Pancreas (tissue), 10 donors: ENCODE data around the gene PAX5. TPM values are rescaled to one million over a fixed set of nuclear protein-coding genes. Genes with fewer than 3 reads are reported as not detected.
"Not testable (repeated sequence)": the region's sequence is repeated elsewhere in the genome, so short reads cannot be mapped to it uniquely, and the experiment has no call there.

Source experiments
- ATAC-seq, 4 donors: fragments of 200-7000 bp; cut with Tn5 transposase; one replicate each; pipeline versions ENCODE4 v1.8.0 to v1.9.1; 2020; ENCODE audit warnings: mild to moderate bottlenecking in 4 of 4, moderate library complexity in 4 of 4
- DNase-seq, 6 donors: peaks; one replicate each; pipeline ENCODE4 v3.0.0-alpha.2; 2020
- FAIRE-seq: peaks from 2 replicates; lab custom pipeline; 2012; peaks lifted over from hg19 to GRCh38; lab: Jason Lieb, UNC
- H3K27ac ChIP-seq, 4 donors: fragments of 200-600 bp; sonication (generic); 1 replicate in 3 of 4; 2 replicates in 1 of 4; pipeline versions ENCODE4 v1.5.0 to v1.8.0; 2020
- H3K27me3 ChIP-seq, 4 donors: fragments of 200-600 bp; one replicate each; pipeline ENCODE4 v1.8.0; 2021
- H3K36me3 ChIP-seq, 3 donors: fragments of 200-600 bp; sonication (generic) in 1 of 3; one replicate each; pipeline versions ENCODE4 v1.5.0 to v1.8.0; 2020 to 2021
- H3K4me1 ChIP-seq, 3 donors: fragments of 200-600 bp; one replicate each; pipeline ENCODE4 v1.8.0; 2021
- H3K4me3 ChIP-seq, 4 donors: fragments of 200-600 bp; sonication (generic) in 2 of 4; one replicate each; pipeline versions ENCODE4 v1.5.0 to v1.8.0; 2020 to 2021
- H3K9me3 ChIP-seq, 4 donors: fragments of 200-600 bp; one replicate each; pipeline ENCODE4 v1.8.0; 2021
- WGBS, 2 donors: extraction: QIAGEN DNeasy Blood & Tissue Kit; methylation state at CpG; one replicate each; pipeline ENCODE4 v1.1.7; 2013; 5-methylcytosine and 5-hydroxymethylcytosine counted together
- intact Hi-C, 3 donors: fragments of 100-400 bp; cut with DNase I; formaldehyde crosslinking; loops; one replicate each; pipeline versions ENCODE4 v1.11.1 to v1.14.2; 2022
- polyA plus RNA-seq, 2 donors: library from polyadenylated mRNA; stranded (reverse); fragments of 200-250 nt; gene quantifications; one replicate each; pipeline ENCODE4 v1.2.3, GENCODE V29; 2013
- total RNA-seq, 6 donors: library from RNA; stranded (reverse); fragmentation: NEBNext Ultra II Directional in 4 of 6; extraction: Animal tissue kit (Norgen Biotek cat#: 25700) in 4 of 6; gene quantifications; one replicate each; pipeline versions ENCODE4 v1.2.1 to v1.2.4, GENCODE V29; 2021 to 2023
- TF ChIP-seq, protein P1 (sequence below), 4 donors: fragments of 200-600 bp; sonication (generic) in 3 of 4; IDR thresholded peaks; one replicate each; pipeline versions ENCODE4 v1.5.0 to v1.8.0; 2021; ENCODE audit warnings: antibody characterized with exemption in 4 of 4
- donor health status: healthy with polysubstance abuse.
- donor health status: DM: no; HTN: no; CAD: no; lungs with moderate emphysema.
- donor health status: DM: no; HTN: no; CAD: no.
- donor health status: control.
- donor health status: control.
- donor health status: Bipolar disorder and iron deficiency.
- donor health status: DM: yes; HTN: yes; CAD: no.
- donor health status: DM: no; HTN: no; CAD: no.
- donor health status: DM: no; HTN: no; CAD: no.
- donor health status: DM: yes; HTN: yes; CAD: no.

Gene PAX5
- total and polyA plus RNA-seq, 8 donors: under 0.01 to 0.35 (median 0.28) TPM; not detected in 1

DNA sequence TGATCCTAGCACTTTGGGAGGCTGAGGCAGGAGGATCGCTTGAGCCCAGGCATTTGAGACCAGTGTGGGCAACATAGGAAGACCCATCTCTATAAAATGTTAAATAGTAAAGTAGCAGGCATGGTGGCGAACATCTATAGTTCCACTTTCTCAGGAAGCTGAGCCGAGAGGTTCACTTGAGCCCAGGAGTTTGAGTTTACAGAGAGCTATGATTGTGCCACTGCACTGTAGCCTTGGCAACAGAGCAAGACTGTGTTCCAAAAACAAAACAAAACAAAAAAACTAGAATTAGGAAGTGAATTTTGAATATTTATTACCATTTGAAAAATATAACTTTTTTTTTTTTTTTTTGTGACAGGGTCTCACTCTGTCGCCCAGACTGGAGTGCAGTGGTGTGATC lies 26.8 kb upstream of the PAX5 start:
- H3K4me1 ChIP-seq: no peaks in the 10 kb centered on the region
- TF ChIP-seq, protein P1, sequence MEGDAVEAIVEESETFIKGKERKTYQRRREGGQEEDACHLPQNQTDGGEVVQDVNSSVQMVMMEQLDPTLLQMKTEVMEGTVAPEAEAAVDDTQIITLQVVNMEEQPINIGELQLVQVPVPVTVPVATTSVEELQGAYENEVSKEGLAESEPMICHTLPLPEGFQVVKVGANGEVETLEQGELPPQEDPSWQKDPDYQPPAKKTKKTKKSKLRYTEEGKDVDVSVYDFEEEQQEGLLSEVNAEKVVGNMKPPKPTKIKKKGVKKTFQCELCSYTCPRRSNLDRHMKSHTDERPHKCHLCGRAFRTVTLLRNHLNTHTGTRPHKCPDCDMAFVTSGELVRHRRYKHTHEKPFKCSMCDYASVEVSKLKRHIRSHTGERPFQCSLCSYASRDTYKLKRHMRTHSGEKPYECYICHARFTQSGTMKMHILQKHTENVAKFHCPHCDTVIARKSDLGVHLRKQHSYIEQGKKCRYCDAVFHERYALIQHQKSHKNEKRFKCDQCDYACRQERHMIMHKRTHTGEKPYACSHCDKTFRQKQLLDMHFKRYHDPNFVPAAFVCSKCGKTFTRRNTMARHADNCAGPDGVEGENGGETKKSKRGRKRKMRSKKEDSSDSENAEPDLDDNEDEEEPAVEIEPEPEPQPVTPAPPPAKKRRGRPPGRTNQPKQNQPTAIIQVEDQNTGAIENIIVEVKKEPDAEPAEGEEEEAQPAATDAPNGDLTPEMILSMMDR (IDR thresholded peaks at IDR 0.05): no peak
- H3K36me3 ChIP-seq: no peaks in the 10 kb centered on the region
- intact Hi-C loops: no loop called here
- ATAC-seq: no peak
- no peak for DNase-seq
- H3K4me3 ChIP-seq: no peak overlapping the region
- no peak overlapping the region for H3K27ac ChIP-seq
- no peak for FAIRE-seq
- WGBS, 2 donors: 82 to 84% methylated on average over 4 of the region's 4 CpGs
- H3K27me3 ChIP-seq: no peaks in the 10 kb centered on the region
- H3K9me3 ChIP-seq: no peaks in the 10 kb centered on the region

DNA sequence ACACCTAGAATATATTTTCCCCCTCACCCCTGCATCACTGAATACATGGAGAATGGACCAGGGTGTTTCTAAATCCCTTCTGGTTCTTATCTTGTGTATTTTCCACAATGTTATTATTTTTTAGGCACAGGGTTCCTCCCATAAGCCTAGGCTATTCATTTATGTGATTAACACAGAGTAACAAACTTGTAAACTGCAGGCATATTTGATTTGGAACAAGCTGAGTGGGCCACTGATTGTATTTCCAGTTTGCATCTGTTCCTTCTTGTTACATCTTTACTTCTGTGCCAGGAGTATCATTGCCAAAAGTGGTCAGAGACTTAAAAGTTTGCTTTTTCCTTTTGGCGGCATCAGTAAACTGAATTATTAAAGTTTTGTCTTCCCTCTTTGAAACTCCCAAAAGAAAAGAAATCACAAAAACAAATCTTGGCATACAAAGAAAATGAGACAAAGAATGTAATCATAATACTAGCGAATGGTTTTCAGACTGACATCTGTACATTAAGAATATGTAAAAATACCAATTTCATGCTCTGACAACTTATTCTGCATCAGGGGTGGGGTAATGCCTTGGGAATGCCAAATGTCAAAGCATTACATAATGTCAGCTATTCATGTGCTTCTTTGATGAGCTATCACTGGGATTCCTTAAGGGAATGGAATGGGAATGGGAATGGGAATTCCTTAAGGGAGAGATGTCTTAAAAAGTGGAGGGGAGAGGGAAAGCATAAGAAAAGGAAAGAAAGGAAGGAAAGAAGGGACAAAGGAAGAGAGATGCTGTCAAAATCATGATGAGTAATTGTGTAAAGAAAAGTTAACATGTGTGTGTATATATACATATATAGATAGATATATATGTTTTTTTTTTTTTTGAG lies 22.2 kb upstream of the PAX5 start:
- Histone ChIP-seq H3K4me3 (no peak overlapping the region), H3K9me3 (no peaks in the 10 kb centered on the region), H3K27me3 (no peaks in the 10 kb centered on the region), H3K27ac (no peak overlapping the region), H3K4me1 (no peaks in the 10 kb centered on the region), H3K36me3 (no peaks in the 10 kb centered on the region)
- ATAC-seq (no peak), FAIRE-seq (no peak), DNase-seq (no peak)
- intact Hi-C loops: no loop called here
- WGBS, 2 donors: 86 to 91% methylated on average over 2 of the region's 2 CpGs
- TF ChIP-seq, protein P1 (IDR thresholded peaks at IDR 0.05): no peak

DNA sequence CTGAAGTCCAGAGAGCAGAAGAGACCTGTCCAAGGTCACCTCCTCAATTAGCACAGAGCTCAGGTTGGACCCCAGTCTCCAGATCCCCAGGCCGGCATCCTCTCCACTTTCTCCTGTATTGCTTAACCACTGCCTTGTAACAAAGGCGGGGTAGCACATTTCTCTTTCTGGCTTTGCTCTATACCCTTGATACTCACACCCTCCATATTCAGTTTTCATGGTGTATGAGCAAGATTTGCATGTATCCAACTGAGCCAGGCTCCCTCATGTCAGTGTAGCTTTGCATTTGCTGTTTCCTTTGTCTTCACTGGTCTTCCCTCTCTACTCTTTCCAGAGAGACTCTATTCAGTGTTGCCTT lies 20.3 kb upstream of the PAX5 start:
- H3K27ac ChIP-seq, H3K4me1 ChIP-seq, ATAC-seq, H3K4me3 ChIP-seq, H3K36me3 ChIP-seq, intact Hi-C loops, H3K27me3 ChIP-seq, H3K9me3 ChIP-seq, DNase-seq, FAIRE-seq: not testable (repeated sequence)
- 42 to 47% methylated on average over 2 of the region's 2 CpGs for WGBS, 2 donors

DNA sequence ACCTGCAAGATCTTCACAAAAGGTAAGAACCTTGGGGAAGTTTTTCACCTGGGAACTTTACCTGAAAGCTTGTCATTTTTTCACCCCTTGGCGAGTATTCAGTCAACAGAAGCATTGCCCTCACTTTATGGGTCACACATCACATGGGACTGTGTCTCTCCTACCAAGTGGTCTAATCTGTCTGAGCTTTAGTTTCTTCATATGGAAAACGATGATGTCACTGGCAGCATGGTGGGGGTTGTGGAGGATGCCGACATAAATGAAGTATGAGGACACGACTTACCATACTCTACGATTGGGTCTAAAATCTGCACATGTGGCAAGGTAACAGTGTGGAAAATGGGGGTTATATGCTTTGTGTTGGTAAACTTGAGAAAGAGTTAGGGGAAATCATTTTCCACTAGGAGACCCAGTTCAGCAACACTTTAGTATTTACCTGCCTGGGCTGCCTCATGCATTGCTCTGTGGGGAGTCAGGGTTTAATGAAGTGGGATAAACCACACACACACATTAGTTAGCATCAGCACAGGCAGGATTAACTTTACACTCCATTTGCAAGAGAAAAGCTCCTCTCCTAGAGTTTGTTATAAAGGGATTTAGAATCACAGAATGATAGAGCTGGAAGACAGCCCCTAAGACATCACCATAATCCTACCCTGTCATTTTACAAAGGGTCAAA lies 19.8 kb upstream of the PAX5 start:
- no peaks in the 10 kb centered on the region for H3K4me1 ChIP-seq
- H3K27me3 ChIP-seq: no peaks in the 10 kb centered on the region
- WGBS, 2 donors: 41 to 44% methylated on average over 5 of the region's 5 CpGs
- TF ChIP-seq, protein P1 (IDR thresholded peaks at IDR 0.05): no peak
- FAIRE-seq: no peak
- DNase-seq: no peak
- no peak for ATAC-seq
- H3K27ac ChIP-seq: no peak overlapping the region
- H3K4me3 ChIP-seq: no peak overlapping the region
- H3K36me3 ChIP-seq: no peaks in the 10 kb centered on the region
- intact Hi-C loops: no loop called here
- no peaks in the 10 kb centered on the region for H3K9me3 ChIP-seq

DNA sequence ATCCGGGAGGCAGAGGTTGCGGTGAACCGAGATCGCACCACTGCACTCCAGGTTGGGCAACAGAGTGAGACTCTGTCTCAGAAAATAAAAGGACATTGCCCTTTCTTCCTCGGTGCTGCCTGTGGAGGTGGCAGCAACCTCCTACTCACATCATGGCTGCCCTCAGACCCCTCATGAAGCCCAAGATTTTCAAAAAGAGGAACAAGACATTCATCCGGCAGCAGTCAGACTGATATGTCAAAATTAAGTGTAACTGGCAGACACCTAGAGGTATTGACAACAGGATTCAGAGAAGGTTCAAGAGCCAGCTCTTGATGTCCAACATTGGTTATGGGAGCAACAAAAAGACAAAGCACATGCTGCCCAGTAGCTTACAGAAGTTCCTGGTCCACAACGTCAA lies 12.6 kb upstream of the PAX5 start:
- no peaks in the 10 kb centered on the region for H3K4me1 ChIP-seq
- no peaks in the 10 kb centered on the region for H3K9me3 ChIP-seq
- H3K36me3 ChIP-seq: no peaks in the 10 kb centered on the region
- WGBS, 2 donors: 84 to 85% methylated on average over 7 of the region's 7 CpGs
- no peak overlapping the region for H3K27ac ChIP-seq
- no peak overlapping the region for H3K4me3 ChIP-seq
- TF ChIP-seq, protein P1 (IDR thresholded peaks at IDR 0.05): no peak
- ATAC-seq (no peak), DNase-seq (no peak), FAIRE-seq (no peak)
- H3K27me3 ChIP-seq: no peaks in the 10 kb centered on the region
- intact Hi-C loops: no loop called here
